Measurements from ENCODE around the gene SIVA1. TPM values are rescaled to one million over a fixed set of nuclear protein-coding genes. Genes with fewer than 3 reads are reported as not detected.
"Not testable (repeated sequence)": the region's sequence is repeated elsewhere in the genome, so short reads cannot be mapped to it uniquely, and the experiment has no call there.

The SIVA1 gene
- total RNA-seq, 3 donors from 2014 or later (not counting 1 experiment from before 2014, with no cell fraction given) = 59.7 to 74.8 (median 59.8) TPM

GRCh38 chr14:104726600-104727451 is 26.1 kb upstream of the SIVA1 start:
- Histone ChIP-seq H3K9me3 (ENCODE audit: control insufficient read depth, insufficient read depth, low read length) (no peaks in the 10 kb centered on the region), H3K4me3 (ENCODE audit: low read length) (no peak overlapping the region), H3K4me1 (ENCODE audit: control insufficient read depth, insufficient read depth, low read length) (peaks cover 11% of the 10 kb centered on the region), H3K27ac (ENCODE audit: low read length) (no peak overlapping the region), H3K36me3 (ENCODE audit: control insufficient read depth, insufficient read depth, low read length) (no peaks in the 10 kb centered on the region), H3K27me3 (ENCODE audit: control insufficient read depth, insufficient read depth, low read length) (no peaks in the 10 kb centered on the region)
- Mint-ChIP-seq H3K27ac (no peak overlapping the region), H3K4me1 (peaks cover 0 to 14% of the 10 kb centered on the region in 2 donors), H3K9me3 (no peaks in the 10 kb centered on the region), H3K4me3 (peak overlapping the region; percentile 37), H3K27me3 (ENCODE audit: low read depth in 2 of 2) (peaks cover 0 to 5% of the 10 kb centered on the region in 2 donors), H3K36me3 (no peaks in the 10 kb centered on the region)
- no peak for ATAC-seq
- no peak for DNase-seq
- TF ChIP-seq CTCF (IDR thresholded peaks at IDR 0.05) = no peak
- intact Hi-C loops (cut with micrococcal nuclease) = no loop called here
- WGBS (ENCODE audit: insufficient coverage) = 83% methylated on average over 21 of the region's 21 CpGs

- no peak for DNase-seq
- 95% methylated on average over 17 of the region's 17 CpGs for WGBS (ENCODE audit: insufficient coverage)
- intact Hi-C loops (cut with micrococcal nuclease) = no loop called here
Observed at GRCh38 chr14:104728631-104729030, 24.3 kb upstream of the SIVA1 start.

GRCh38 chr14:104729176-104729834 is 23.6 kb upstream of the SIVA1 start:
- H3K9me3 Mint-ChIP-seq; ATAC-seq; intact Hi-C loops (cut with micrococcal nuclease); H3K27ac ChIP-seq (ENCODE audit: low read length); H3K36me3 ChIP-seq (ENCODE audit: control insufficient read depth, insufficient read depth, low read length); H3K4me3 ChIP-seq (ENCODE audit: low read length); H3K4me1 ChIP-seq (ENCODE audit: control insufficient read depth, insufficient read depth, low read length); H3K36me3 Mint-ChIP-seq; H3K9me3 ChIP-seq (ENCODE audit: control insufficient read depth, insufficient read depth, low read length); H3K27me3 Mint-ChIP-seq (ENCODE audit: low read depth in 2 of 2); H3K4me3 Mint-ChIP-seq; DNase-seq; H3K27ac Mint-ChIP-seq; H3K27me3 ChIP-seq (ENCODE audit: control insufficient read depth, insufficient read depth, low read length): not testable (repeated sequence)
- 91% methylated on average over 19 of the region's 73 CpGs for WGBS (ENCODE audit: insufficient coverage)
- H3K4me1 Mint-ChIP-seq = peaks cover 0 to 14% of the 10 kb centered on the region in 2 donors

More at GRCh38 chr14:104728631-104729030, 24.3 kb upstream of the SIVA1 start:
- H3K27me3 Mint-ChIP-seq (ENCODE audit: low read depth in 2 of 2) = peaks cover 0 to 5% of the 10 kb centered on the region in 2 donors
- no peaks in the 10 kb centered on the region for H3K36me3 Mint-ChIP-seq
- no peak for ATAC-seq
- Histone ChIP-seq H3K27ac (ENCODE audit: low read length) (no peak overlapping the region), H3K27me3 (ENCODE audit: control insufficient read depth, insufficient read depth, low read length) (no peaks in the 10 kb centered on the region), H3K4me3 (ENCODE audit: low read length) (no peak overlapping the region), H3K36me3 (ENCODE audit: control insufficient read depth, insufficient read depth, low read length) (no peaks in the 10 kb centered on the region), H3K9me3 (ENCODE audit: control insufficient read depth, insufficient read depth, low read length) (no peaks in the 10 kb centered on the region), H3K4me1 (ENCODE audit: control insufficient read depth, insufficient read depth, low read length) (peaks cover 8% of the 10 kb centered on the region)
- H3K4me3 Mint-ChIP-seq = no peak overlapping the region
- peaks cover 0 to 14% of the 10 kb centered on the region in 2 donors for H3K4me1 Mint-ChIP-seq
- H3K27ac Mint-ChIP-seq = no peak overlapping the region
- no peaks in the 10 kb centered on the region for H3K9me3 Mint-ChIP-seq
- TF ChIP-seq CTCF (IDR thresholded peaks at IDR 0.05) = no peak

GRCh38 chr14:104729835-104730181 is 23.1 kb upstream of the SIVA1 start:
- Mint-ChIP-seq H3K27ac (no peak overlapping the region), H3K4me3 (no peak overlapping the region), H3K9me3 (no peaks in the 10 kb centered on the region), H3K36me3 (no peaks in the 10 kb centered on the region), H3K4me1 (peaks cover 0 to 14% of the 10 kb centered on the region in 2 donors), H3K27me3 (ENCODE audit: low read depth in 2 of 2) (peaks cover 0 to 5% of the 10 kb centered on the region in 2 donors)
- Histone ChIP-seq H3K36me3 (ENCODE audit: control insufficient read depth, insufficient read depth, low read length) (no peaks in the 10 kb centered on the region), H3K9me3 (ENCODE audit: control insufficient read depth, insufficient read depth, low read length) (no peaks in the 10 kb centered on the region), H3K27me3 (ENCODE audit: control insufficient read depth, insufficient read depth, low read length) (no peaks in the 10 kb centered on the region), H3K4me1 (ENCODE audit: control insufficient read depth, insufficient read depth, low read length) (peaks cover 3% of the 10 kb centered on the region), H3K4me3 (ENCODE audit: low read length) (no peak overlapping the region), H3K27ac (ENCODE audit: low read length) (no peak overlapping the region)
- intact Hi-C loops (cut with micrococcal nuclease) = no loop called here
- WGBS (ENCODE audit: insufficient coverage) = 89% methylated on average over 9 of the region's 16 CpGs
- no peak for TF ChIP-seq CTCF (IDR thresholded peaks at IDR 0.05)
- ATAC-seq (no peak), DNase-seq (no peak)
